ENCODE results near the gene GGA1.

The GGA1 gene, protein sequence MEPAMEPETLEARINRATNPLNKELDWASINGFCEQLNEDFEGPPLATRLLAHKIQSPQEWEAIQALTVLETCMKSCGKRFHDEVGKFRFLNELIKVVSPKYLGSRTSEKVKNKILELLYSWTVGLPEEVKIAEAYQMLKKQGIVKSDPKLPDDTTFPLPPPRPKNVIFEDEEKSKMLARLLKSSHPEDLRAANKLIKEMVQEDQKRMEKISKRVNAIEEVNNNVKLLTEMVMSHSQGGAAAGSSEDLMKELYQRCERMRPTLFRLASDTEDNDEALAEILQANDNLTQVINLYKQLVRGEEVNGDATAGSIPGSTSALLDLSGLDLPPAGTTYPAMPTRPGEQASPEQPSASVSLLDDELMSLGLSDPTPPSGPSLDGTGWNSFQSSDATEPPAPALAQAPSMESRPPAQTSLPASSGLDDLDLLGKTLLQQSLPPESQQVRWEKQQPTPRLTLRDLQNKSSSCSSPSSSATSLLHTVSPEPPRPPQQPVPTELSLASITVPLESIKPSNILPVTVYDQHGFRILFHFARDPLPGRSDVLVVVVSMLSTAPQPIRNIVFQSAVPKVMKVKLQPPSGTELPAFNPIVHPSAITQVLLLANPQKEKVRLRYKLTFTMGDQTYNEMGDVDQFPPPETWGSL

GRCh38 chr22:37608477-37609239 is at the start of gene GGA1:
Gene GGA1, plus strand, starts transcription at chr22:37608834. Its CDS starts 27 bp downstream, at chr22:37608861.
- peak; percentile 81 for FAIRE-seq

GRCh38 chr22:37559521-37559900 is 49.1 kb upstream of the GGA1 start:
- no peak for FAIRE-seq

- no peak for FAIRE-seq
These were observed 48.6 kb upstream of the GGA1 start, which contains the start of gene CDC42EP1 for GRCh38 chr22:37559901-37560607. Gene CDC42EP1, plus strand, starts transcription at chr22:37560480. Its CDS starts 5,870 bp downstream, at chr22:37566350.

GRCh38 chr22:37560608-37561211 is 47.9 kb upstream of the GGA1 start:
- no peak for FAIRE-seq

DNA sequence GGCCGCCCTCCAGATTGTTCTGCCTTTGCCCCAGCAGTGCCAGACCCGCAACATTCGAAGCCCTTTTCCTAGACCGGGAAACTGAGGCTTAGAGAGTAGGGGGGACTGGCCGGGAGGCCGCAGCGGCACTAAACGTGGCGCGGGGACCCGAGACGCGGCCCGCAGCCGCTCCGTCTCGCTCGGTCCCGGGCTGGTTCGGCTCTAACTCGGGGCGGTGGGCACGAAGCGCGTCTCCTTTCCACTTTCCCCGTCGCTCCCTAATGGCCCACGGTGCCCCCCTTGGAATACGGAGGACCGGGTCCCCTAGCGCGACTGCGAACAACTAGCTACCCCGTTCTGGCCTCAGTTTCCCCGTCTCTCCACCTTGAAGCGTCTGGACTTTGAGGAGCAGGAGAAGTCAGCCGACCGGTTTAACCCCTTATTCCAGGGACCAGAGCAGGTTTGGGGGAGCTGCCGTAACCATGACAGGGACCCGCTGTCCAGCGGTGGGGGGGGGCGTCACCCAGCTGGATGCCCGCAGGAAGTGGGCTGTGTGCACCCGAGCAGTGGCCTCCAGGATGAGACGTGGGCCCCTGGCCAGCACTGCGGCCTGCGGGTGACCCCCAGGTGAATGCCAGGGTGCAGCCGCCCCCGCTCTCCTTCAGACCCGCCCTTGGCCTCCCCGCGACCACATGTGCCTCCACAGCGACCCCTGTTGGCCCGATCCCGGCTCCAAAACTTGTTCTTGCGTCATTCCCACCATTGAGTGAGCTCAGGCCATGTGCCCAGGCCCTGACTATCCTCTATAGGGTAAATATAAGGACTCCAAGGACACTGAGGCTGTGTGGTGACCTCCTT is 47.2 kb upstream of the GGA1 start:
- FAIRE-seq = no peak

DNA sequence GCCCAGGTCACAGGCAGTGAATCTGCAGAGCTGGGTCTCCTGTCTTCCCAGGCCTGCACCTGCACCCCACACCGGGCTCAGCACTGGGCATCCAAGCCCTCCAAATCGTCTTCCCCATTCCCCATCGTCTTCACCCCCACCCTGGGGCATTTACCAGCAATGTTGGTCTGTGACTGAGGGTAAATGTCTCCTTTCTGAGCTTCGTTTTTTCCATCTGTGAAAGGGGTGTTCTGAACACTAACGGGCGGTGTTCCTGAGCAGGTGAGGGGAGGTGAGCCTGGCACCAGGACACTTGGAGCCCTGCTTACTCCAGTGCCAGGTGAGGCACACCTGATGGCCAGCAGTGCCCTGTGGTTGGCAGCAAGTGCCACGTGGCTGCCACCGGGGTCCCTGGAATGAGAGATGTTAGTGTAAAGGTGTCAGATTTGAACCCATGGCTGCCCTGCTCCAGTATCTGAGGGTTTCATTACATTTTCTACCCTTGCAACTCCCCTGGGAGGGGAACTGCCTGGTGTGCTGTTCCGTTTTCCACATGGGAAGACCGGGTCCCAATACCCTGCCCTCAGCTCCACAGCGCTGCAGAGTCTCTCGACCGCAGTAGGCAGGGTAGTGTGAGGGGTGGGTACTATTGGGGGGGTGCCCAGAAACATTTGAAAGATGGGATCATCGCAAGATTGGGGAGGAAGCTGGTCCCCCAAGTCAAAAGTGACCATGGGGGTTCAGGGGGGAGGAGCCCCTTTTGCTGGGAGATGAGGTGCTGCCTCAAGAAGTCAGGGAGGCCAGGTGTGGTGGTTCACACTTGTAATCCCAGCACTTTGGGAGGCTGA is 46.4 kb upstream of the GGA1 start:
- no peak for FAIRE-seq

- peak; percentile 95 for FAIRE-seq
These were observed 45.2 kb upstream of the GGA1 start for GRCh38 chr22:37563153-37564081.

DNA sequence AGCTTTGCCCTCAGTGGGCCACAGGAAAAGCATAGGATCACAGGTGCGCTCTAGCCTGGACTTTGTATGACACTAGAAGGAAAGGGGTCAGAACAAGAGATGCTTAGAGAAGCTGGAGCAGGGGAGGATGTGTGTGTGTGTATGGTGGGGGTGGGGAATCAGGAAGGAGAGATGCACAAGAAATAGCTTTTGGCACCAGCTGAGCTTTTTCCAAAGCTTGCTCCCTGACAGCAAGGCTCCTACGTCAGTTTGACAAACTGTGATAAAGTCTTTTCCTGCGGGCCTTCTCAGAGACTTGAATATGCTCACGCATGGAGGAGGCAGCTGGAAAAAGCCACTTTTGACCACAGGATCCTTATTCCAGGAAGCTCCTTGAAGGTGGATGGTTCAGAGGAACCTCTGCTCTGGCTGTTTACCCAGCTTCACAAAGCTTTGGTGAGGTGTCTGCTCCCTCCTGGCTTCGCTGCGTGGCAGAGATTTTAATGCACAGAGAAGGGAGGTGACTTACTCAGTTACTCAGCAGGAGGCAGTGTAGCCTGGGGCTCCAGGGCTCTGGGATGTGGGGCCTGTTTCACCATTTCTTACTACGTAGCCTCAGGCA is 44.4 kb upstream of the GGA1 start:
- FAIRE-seq = no peak

GRCh38 chr22:37565830-37566229 is 42.8 kb upstream of the GGA1 start:
- no peak for FAIRE-seq

GRCh38 chr22:37566329-37566837 is 42.3 kb upstream of the GGA1 start:
- no peak for FAIRE-seq

GRCh38 chr22:37566903-37567798 is 41.5 kb upstream of the GGA1 start:
- no peak for FAIRE-seq

- no peak for FAIRE-seq
These were observed 40.6 kb upstream of the GGA1 start for GRCh38 chr22:37568012-37568411.

GRCh38 chr22:37568448-37569008 is 40.1 kb upstream of the GGA1 start:
- no peak for FAIRE-seq

GRCh38 chr22:37569009-37569920 is 39.4 kb upstream of the GGA1 start:
- no peak for FAIRE-seq

- FAIRE-seq = no peak
These were observed 38.5 kb upstream of the GGA1 start for GRCh38 chr22:37569921-37570660.

GRCh38 chr22:37570661-37570976 is 38.0 kb upstream of the GGA1 start:
- FAIRE-seq = no peak
